ENCODE data around the gene RADIL.
"Not testable (repeated sequence)": the region's sequence is repeated elsewhere in the genome, so short reads cannot be mapped to it uniquely, and the experiment has no call there.

Gene RADIL

DNA sequence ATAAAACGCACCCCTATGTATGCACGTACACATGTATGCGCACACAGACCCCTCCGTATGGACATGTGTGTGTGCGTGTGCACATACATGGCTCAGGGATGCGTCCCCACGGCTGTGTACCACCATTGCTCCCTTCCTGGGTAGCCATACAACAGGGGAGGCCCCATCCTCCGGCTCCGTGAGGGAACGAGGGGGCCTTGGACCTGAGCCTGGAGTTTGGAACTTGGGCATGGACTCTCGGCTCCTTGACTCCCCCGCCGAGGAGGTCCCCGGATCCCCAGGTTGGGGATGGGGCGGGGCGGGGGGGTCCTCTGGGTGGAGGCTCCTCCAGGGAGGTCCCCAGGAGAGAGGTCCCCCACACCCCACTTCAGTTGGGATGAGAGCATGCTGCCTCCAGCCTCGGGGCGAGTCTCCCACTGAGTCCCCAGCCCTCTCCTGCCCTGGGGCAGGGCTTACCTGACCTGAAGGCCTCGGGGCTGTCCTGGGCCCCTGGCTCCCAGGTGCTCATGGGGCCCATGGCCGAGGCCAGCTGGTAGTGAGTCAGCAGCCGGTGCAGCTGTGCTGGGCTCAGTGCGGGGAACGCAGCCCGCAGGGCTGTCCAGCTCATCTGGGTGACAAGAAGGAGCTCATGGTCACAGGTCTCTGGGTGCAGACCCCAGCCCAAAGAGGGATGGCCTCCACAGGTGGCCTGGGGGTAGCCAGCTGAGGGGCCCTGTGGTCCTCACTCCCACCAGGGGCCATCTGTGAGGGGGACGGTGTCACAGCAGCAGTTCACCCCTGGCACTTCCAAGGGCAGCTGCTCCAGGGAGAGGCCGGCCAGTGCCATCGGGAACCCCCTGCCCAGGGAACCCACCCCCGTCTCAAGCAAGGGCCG lies 78.2 kb downstream of the RADIL start:
- no peak for DNase-seq

- no peak for DNase-seq
Measured at GRCh38 chr7:4803397-4804241, 79.9 kb downstream of the RADIL start.

GRCh38 chr7:4802577-4802976 lies 80.9 kb downstream of the RADIL start:
- not testable (repeated sequence) for DNase-seq

DNA sequence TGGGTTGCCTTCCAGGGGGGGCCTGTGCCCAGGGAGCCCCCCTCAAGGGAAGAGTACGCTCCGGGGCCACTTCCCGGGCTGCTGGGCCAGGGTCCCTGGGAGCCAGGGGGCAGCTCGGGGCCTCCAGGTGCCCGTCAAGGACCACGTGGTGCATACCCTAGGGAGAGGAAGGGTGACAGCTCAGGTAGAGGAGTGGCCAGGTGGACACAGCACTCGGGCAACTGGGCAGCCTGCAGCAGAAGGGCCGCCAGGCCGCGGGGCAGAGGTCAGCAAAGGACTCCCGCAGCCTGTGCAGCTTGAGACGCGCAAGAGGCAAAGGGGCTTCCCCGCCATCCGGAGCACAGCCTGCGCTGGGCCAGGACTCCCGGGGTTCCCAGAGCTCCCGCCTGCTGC lies 81.7 kb downstream of the RADIL start:
- DNase-seq: no peak

- no peak for DNase-seq
Measured at GRCh38 chr7:4800926-4801838, 82.3 kb downstream of the RADIL start.

- DNase-seq: no peak
Measured at GRCh38 chr7:4800487-4800886, 83.0 kb downstream of the RADIL start.

GRCh38 chr7:4799508-4800268 lies 83.8 kb downstream of the RADIL start:
- DNase-seq: no peak

GRCh38 chr7:4798706-4799235 lies 84.7 kb downstream of the RADIL start:
- no peak for DNase-seq

DNA sequence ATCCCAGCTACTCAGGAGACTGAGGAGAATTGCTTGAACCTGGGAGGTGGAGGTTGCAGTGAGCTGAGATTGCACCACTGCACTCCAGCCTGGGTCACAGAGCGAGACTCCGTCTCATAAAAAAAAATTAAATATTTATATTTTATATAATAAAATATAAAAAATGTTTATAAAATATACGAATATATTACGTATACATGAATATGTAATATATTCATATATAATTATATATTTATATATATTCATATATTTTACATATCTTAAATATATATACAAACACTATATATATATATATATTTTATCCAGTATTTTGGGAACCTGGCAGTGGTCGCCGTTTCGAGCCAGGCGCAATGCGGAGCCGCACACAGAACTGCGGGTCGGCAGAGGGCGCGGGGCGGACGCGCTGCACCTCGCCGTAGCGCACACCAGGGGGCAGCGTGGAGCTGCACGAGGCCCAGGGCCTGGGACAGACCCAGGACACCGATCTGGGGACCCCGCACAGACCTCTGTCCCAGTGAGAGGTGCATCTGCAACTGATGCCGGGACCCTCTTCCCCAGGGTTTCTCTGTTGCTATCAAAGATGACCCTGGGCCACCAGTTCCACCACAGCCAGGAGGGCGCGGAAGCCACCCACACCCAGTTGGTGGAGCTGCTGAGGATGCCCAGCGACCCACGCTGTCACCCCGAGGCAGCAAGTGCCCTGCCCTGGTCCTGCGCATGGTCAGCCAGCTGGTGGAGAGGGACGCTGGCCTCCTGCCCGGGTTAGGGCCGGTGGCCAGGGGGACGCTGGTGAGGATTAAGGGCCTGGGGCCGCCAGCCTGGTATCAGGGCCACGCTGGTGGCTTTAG lies 85.4 kb downstream of the RADIL start:
- DNase-seq: no peak

- DNase-seq: no peak
Measured at GRCh38 chr7:4796453-4796852, 87.1 kb downstream of the RADIL start.

GRCh38 chr7:4794591-4795350 lies 88.7 kb downstream of the RADIL start:
- DNase-seq: no peak

GRCh38 chr7:4794171-4794570 lies 89.3 kb downstream of the RADIL start:
- not testable (repeated sequence) for DNase-seq

DNA sequence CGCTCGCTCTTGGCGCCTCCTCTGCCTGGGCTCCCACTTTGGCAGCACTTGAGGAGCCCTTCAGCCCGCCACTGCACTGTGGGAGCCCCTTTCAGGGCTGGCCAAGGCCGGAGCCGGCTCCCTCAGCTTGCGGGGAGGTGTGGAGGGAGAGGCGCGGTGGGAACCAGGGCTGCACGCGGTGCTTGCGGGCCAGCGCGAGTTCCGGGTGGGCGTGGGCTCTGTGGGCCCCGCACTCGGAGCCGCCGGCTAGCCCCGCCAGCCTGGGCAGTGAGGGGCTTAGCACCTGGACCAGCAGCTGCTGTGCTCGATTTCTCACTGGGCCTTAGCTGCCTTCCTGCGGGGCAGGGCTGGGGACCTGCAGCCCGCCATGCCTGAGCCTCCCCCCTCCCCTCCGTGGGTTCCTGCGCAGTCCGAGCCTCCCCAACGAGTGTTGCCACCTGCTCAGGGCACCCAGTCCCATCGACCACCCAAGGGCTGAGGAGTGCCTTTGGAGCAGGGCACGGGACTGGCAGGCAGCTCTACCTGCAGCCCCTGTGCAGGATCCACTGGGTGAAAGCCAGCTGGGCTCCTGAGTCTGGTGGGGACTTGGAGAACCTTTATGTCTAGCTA lies 90.0 kb downstream of the RADIL start:
- DNase-seq: not testable (repeated sequence)

- DNase-seq: no peak
Measured at GRCh38 chr7:4792537-4793126, 90.9 kb downstream of the RADIL start.

DNA sequence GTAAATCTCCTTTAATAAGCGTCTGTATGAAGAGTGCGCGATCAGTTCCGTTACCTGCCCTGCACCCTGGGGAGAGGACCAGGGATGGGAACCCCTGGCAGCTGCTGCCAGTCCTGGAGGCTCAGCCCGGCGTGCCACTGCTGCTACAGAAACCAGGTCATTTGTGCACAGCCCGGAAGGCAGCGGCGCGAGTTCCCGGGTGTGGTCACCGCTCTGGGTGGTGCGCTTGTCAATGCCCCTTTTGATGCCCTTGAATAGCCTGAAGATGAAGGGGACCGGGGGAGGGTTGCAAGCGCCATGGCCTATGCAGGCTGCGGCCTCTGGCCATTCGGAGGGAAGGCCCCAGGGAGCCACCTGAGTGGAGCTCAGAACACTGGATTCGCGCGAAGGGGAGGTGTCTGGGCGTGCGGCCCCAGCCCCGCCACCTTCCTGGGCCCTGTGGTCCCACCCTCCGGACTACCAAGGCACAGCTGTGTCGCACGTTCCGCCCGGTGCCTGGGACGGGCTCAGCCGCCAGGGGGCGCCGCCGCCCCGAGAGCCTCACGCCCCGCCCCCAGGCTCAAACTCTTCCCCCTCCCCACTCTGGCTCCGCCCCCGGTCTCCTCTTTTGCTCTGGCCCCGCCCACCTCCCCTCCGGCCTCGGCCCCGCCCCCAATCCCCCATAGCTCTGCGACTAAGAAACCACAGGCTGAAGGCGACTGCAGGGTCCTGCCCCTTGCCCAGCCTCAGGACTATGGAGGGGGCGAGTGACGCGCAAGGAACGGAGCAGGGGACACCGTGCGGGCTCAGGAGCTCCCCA lies 91.6 kb downstream of the RADIL start:
- DNase-seq: no peak

GRCh38 chr7:4791101-4791737 lies 92.3 kb downstream of the RADIL start:
- DNase-seq: no peak

GRCh38 chr7:4790516-4790991 lies 93.0 kb downstream of the RADIL start:
- no peak for DNase-seq

DNA sequence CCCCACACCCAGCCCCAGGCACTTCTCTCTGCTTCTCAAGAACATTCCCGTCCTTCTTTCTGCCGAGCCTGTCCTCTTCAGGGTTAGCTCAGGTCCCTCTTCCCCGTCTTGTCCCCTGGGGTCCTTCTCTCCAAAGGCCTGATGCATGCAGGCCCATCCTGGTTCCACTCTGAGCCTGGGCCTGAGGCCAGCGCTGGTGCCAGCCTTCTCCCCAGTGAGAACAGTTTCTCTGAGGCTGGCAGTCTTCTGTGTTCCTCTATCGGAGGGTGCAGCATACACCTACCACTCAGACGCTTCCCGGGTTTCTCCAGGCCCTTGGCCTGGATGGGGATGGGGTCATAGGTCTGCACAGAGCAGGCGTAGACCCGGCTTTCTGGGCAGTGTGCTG lies 93.4 kb downstream of the RADIL start:
- no peak for DNase-seq
